HL-60 (cell line): ENCODE results near the gene FBXO38.

ENCODE experiments used
- DNase-seq, 2 experiments: peaks; one replicate each; pipeline ENCODE4 v3.0.0-alpha.2; 2010 to 2020; ENCODE audit warnings: low read depth in 1 of 2, low spot score in 1 of 2
- H3K27ac ChIP-seq: fragments of 250-450 bp; sonication (Bioruptor Pico); replicated peaks from 2 replicates; pipeline ENCODE4 v1.5.1; 2020; ENCODE audit warnings: mild to moderate bottlenecking, moderate library complexity
- H3K27me3 ChIP-seq: fragments of 250-450 bp; sonication (Bioruptor Pico); 2 replicates; pipeline ENCODE4 v1.5.1; 2021; ENCODE audit warnings: mild to moderate bottlenecking, moderate library complexity; ENCODE audit not compliant: insufficient read depth, poor library complexity, severe bottlenecking
- H3K4me3 ChIP-seq: replicated peaks from 2 replicates; pipeline ENCODE4 v1.5.1; 2011; ENCODE audit warnings: mild to moderate bottlenecking, control low read depth, low read length; ENCODE audit not compliant: insufficient read depth
- CTCF ChIP-seq: IDR thresholded peaks from one replicate; pipeline ENCODE4 v1.5.1; 2011; ENCODE audit warnings: low read length, control low read depth, inconsistent platforms; ENCODE audit not compliant: insufficient read depth
- GABPA ChIP-seq: IDR thresholded peaks from 2 replicates; pipeline ENCODE4 v1.6.1; 2012; ENCODE audit warnings: low read depth
- POLR2AphosphoS5 ChIP-seq: IDR thresholded peaks from 2 replicates; pipeline ENCODE4 v1.6.1; 2012; ENCODE audit warnings: low read depth
- REST ChIP-seq: IDR thresholded peaks from 2 replicates; pipeline ENCODE4 v1.6.1; 2012; ENCODE audit warnings: low read depth; ENCODE audit not compliant: insufficient replicate concordance
- SPI1 ChIP-seq: IDR thresholded peaks from 2 replicates; pipeline ENCODE4 v1.6.1; 2012; ENCODE audit warnings: low read depth, mild to moderate bottlenecking, borderline replicate concordance

FBXO38 gene

GRCh38 chr5:148443241-148443640, 59.5 kb downstream of the FBXO38 start:
- TF ChIP-seq SPI1 (no peak), GABPA (no peak), POLR2AphosphoS5 (no peak), CTCF (no peak), REST (no peak)
- H3K4me3 ChIP-seq: no peak overlapping the region
- DNase-seq: no peak
- H3K27me3 ChIP-seq: no peaks in the 10 kb centered on the region
- no peak overlapping the region for H3K27ac ChIP-seq

- DNase-seq: peak; percentile 12 to 59
- no peak overlapping the region for H3K27ac ChIP-seq
- H3K27me3 ChIP-seq: no peaks in the 10 kb centered on the region
Observed at GRCh38 chr5:148443998-148444397, 60.2 kb downstream of the FBXO38 start.

GRCh38 chr5:148445578-148445977, 61.8 kb downstream of the FBXO38 start:
- no peak for DNase-seq
- no peak for TF ChIP-seq SPI1
- no peak for TF ChIP-seq CTCF
- no peak for TF ChIP-seq POLR2AphosphoS5
- no peak for TF ChIP-seq REST
- TF ChIP-seq GABPA: no peak
- Histone ChIP-seq H3K27me3 (no peaks in the 10 kb centered on the region), H3K27ac (no peak overlapping the region), H3K4me3 (no peak overlapping the region)

More at GRCh38 chr5:148443998-148444397, 60.2 kb downstream of the FBXO38 start:
- TF ChIP-seq CTCF (peak; percentile 61), GABPA (no peak), POLR2AphosphoS5 (no peak)
- H3K4me3 ChIP-seq: no peak overlapping the region

- Histone ChIP-seq H3K4me3 (no peak overlapping the region), H3K27me3 (no peaks in the 10 kb centered on the region), H3K27ac (no peak overlapping the region)
- no peak for DNase-seq
- TF ChIP-seq POLR2AphosphoS5: no peak
- no peak for TF ChIP-seq CTCF
- TF ChIP-seq SPI1: no peak
- TF ChIP-seq REST: no peak
- no peak for TF ChIP-seq GABPA
Observed at GRCh38 chr5:148446611-148447010, 62.9 kb downstream of the FBXO38 start.
